NCI-H774 (cell line): Measurements from ENCODE around the gene EML2.
A peak's percentile ranks its signal among the peaks of the same experiment; 100 is the strongest.

Source experiments
- DNase-seq: peaks from one replicate; lab custom pipeline; 2025; lab: John Stamatoyannopoulos, UW

Gene EML2

DNA sequence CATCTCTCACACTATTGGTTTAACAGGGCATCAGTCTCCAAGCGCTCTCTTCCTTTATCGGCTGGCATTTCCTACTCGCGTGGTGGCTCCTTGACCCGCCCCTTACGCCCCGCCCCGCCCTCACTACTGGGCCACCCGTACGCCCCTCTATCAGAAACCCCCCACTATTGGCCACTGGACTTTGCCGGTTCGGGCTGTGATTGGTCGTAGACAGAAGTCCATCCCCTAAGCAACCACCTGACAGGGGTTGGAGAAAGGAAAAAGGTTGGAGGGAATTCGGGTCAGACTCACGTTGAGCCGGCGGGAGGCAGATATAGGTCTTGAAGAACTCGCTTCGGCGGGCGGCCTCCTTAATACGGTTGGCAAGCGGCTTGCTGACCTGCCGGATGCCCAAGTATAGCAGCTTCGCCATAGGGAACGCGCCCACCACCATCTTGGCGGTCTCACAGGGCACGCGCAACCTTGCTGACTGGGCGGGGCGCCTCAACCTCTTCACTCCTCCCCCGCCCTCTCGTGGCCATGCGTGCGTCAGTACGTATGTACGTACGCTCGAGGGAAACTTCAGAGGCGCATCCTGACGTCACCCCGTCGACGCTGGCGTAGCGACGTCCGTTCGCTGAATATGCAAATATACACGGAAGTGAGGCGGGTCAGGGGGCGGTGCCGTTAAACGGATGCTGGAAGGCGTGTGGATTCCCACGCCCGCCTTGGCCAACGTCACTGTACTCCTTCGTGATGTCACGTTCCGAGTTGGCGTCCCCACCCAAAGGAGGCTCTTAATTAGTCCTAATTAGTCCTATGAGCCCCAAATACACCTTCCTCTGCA is 54.7 kb downstream of the EML2 start, which contains the start of gene OPA3:
TSS of gene OPA3 (minus strand) at position 471 of the 826 bp plus-strand sequence. CDS start at position 433, 38 bp downstream.
- peak; percentile 99 for DNase-seq

DNA sequence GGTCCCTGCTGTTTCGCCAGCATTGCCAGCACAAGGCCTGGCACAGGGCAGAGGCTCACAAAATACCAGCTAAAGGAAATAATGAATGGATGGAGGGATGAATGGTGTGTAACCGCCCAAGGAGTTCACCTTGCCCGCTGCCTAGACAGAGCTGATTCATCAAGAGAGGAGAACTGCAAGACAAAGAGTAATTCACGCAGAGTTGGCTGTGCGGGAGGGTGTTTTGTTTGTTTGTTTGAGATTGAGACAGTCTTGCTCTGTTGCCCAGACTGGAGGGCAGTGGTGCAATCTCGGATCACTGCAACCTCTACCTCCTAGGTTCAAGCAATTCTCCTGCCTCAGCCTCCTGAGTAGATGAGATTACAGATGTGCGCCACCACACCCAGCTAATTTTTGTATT is 57.6 kb downstream of the EML2 start:
- DNase-seq: no peak

GRCh38 chr19:45578861-45579260 is 60.3 kb downstream of the EML2 start:
- DNase-seq: no peak

GRCh38 chr19:45577111-45577905 is 61.9 kb downstream of the EML2 start:
- no peak for DNase-seq

GRCh38 chr19:45576682-45577081 is 62.5 kb downstream of the EML2 start:
- DNase-seq: no peak

- no peak for DNase-seq
Observed at GRCh38 chr19:45575216-45575615, 64.0 kb downstream of the EML2 start.

- DNase-seq: no peak
Observed at GRCh38 chr19:45574526-45574925, 64.7 kb downstream of the EML2 start.

DNA sequence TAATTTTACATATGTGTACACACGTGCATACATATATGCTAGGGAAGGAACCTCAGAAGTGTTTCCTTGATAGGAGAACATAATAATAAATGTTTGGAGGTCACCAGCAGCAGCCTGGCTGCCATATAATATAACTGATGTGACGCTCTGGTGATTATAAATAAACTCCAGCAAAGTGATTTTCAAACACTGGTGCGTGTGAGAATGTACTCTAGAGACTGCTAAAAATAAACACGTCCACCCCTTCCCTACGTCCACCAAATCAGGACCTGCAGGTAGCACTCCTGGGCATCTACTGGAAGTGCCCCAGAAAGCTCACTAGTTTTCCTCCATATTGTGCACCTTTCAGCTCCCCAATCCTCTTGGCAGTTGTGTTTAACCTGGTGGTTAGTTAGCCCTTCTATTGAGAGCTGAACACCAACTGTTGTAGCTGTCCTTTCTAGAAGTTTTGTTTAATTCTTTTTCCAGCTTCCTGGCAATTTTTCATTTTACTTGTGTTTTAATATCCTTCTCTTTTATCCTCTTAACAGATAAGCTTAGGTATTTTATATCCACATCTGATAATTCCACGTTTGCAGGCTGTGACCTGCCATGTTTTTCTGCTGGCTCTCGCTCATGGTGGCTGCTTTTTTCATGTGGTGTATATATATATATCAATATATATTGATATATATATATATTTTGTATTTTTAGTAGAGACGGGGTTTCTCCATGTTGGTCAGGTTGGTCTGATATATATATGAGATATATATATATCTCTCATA is 67.6 kb downstream of the EML2 start:
- DNase-seq: no peak

- DNase-seq: no peak
Observed at GRCh38 chr19:45569619-45570421, 69.4 kb downstream of the EML2 start.

- DNase-seq: no peak
Observed at GRCh38 chr19:45568732-45569131, 70.5 kb downstream of the EML2 start.

DNA sequence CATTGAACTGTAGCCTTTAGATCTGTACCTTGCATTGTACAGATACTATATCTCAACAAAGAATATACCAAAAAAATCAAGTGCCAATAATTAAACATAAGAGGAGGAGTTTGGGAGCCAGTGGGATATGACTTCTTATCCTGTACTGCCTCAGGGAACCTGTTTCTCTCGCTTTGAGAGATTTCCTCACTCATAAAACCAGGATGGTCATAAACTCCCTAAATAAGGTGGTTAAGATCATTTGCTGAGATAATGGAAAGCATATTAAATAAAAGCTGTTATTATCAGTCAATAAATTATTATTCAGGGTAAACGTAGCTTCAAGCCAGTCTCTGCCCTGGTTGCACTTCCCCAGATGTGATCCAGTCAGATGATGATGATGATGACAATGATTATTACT is 71.6 kb downstream of the EML2 start:
- DNase-seq: no peak

DNA sequence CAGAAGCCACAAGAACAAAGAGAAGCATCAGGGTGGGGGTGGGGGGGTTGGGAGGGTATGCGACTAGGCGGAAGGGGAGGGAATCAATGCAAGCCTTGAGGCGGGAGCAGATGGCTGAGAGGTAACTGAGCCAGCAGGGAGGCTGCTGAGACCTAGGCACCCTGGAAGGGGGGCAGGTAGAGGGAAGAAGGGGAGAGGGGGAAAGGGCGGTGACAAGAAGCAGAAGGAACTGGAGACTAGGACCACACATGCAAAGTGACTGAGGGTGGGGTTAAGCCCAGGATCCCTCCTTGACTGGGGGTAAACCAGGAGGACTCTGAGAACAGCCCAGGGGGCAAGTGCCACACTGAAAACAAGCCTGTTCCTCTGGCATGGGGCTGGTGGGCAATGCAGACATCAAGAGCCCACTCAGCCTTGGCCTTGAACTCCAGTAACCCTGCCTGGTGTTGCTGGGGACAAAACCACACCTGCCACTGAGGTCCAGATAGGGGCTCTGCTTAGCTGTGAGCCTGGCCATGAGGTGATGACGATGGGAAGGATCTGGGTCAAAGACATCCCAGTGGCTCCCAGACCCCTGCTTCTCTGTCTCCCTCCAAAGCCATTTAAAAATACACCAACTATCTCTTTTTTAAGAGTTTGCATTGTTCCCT is 74.9 kb downstream of the EML2 start:
- no peak for DNase-seq

DNA sequence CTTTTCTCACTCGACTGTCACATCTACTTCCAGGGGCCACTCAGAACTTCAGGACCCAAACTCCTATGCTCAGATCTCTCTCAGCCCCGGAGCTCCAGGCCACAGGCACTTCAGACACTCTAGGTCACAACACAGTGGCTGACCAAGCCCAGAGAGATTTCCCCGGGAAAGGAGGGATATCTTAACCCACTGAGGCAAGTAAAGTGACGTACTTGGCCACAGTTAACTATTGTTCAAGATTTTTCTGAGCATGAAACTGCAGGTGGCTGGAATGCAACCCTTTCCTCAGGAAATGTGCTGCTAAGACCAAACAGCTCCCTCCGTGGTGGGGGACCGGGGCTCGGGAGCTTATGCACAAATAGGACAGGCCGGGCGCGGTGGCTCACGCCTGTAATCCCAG is 78.5 kb downstream of the EML2 start:
- no peak for DNase-seq

DNA sequence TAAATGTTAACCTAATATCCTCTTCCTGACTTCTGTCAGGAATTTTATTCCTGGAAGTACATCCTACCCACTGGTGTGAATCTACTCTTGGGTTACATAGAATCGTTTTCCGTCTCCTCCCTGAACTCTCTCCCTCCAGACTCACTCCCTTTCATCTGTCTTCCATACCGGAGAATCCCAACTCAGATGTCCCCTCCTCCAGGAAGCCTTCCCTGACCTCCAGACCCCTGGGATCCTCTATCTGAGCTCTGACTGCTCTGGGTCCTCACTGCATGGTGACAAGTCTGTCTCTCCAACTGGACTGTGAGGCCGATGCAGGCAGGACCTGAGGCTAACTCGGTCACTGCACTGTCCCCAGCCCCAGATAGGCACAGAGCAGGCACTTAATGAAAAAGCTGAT is 79.2 kb downstream of the EML2 start:
- DNase-seq: no peak
